Sigmoid colon (tissue), 4 donors: ENCODE data around the gene HOXB6.

Experiments
- EP300 ChIP-seq, 4 donors: sonication (generic); formaldehyde crosslinking; IDR thresholded peaks; one replicate each; pipeline ENCODE4 v1.6.1; 2017; ENCODE audit warnings: antibody characterized with exemption in 4 of 4
- POLR2A ChIP-seq, 2 donors: fragments of 450-650 bp; IDR thresholded peaks; one replicate each; pipeline ENCODE4 v1.6.1; 2016; ENCODE audit warnings: antibody characterized with exemption in 2 of 2, mild to moderate bottlenecking in 2 of 2, moderate library complexity in 2 of 2
- POLR2AphosphoS5 ChIP-seq, 4 donors: sonication (generic); formaldehyde crosslinking; IDR thresholded peaks; one replicate each; pipeline ENCODE4 v1.6.1; 2017; ENCODE audit warnings: antibody characterized with exemption in 4 of 4
- TF ChIP-seq, protein P1 (sequence below), 4 experiments: fragments of 450-650 bp in 3 of 4; fragments of 200-600 bp in 1 of 4; IDR thresholded peaks; one replicate each; pipeline ENCODE4 v1.5.1; 2016 to 2019; ENCODE audit warnings: antibody characterized with exemption in 4 of 4, mild to moderate bottlenecking in 3 of 4, moderate library complexity in 2 of 4

GRCh38 chr17:48627623-48628521 is 23.1 kb upstream of the HOXB6 start:
- TF ChIP-seq POLR2A (IDR thresholded peaks at IDR 0.05) (no peak), POLR2AphosphoS5 (IDR thresholded peaks at IDR 0.05) (no peak), EP300 (IDR thresholded peaks at IDR 0.05) (no peak)
- TF ChIP-seq, protein P1, sequence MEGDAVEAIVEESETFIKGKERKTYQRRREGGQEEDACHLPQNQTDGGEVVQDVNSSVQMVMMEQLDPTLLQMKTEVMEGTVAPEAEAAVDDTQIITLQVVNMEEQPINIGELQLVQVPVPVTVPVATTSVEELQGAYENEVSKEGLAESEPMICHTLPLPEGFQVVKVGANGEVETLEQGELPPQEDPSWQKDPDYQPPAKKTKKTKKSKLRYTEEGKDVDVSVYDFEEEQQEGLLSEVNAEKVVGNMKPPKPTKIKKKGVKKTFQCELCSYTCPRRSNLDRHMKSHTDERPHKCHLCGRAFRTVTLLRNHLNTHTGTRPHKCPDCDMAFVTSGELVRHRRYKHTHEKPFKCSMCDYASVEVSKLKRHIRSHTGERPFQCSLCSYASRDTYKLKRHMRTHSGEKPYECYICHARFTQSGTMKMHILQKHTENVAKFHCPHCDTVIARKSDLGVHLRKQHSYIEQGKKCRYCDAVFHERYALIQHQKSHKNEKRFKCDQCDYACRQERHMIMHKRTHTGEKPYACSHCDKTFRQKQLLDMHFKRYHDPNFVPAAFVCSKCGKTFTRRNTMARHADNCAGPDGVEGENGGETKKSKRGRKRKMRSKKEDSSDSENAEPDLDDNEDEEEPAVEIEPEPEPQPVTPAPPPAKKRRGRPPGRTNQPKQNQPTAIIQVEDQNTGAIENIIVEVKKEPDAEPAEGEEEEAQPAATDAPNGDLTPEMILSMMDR (IDR thresholded peaks at IDR 0.05): no peak
